ENCODE data around the gene CCNF. TPM values are rescaled to one million over a fixed set of nuclear protein-coding genes. Genes with fewer than 3 reads are reported as not detected.

The CCNF gene
- total RNA-seq, 1 experiment from 2014 or later: 60.8 TPM

- no peaks in the 10 kb centered on the region for H3K79me2 ChIP-seq (ENCODE audit: insufficient read depth, low read length)
- no peak overlapping the region for H3K9ac ChIP-seq (ENCODE audit: low read length)
- no peaks in the 10 kb centered on the region for H3K36me3 ChIP-seq (ENCODE audit: control insufficient read depth in 1 of 2, insufficient read depth in 2 of 2, low read length in 2 of 2)
- peaks cover 0 to 3% of the 10 kb centered on the region in 2 experiments; a peak in 1 of 4 replicates for H3K9me3 ChIP-seq (ENCODE audit: control insufficient read depth in 1 of 2, insufficient read depth in 1 of 2, low read depth in 1 of 2, low read length in 2 of 2)
- no TSS peak for BruUV-seq (replicated peaks)
- TF ChIP-seq RAD21 (IDR thresholded peaks at IDR 0.05; ENCODE audit: low read depth): peak; percentile 10; the same call in 1 of the 2 replicates
- TF ChIP-seq CTCF (IDR thresholded peaks at IDR 0.05 in 2 of 3, conservative IDR thresholded peaks at IDR 0.05 in 1 of 3; ENCODE audit: borderline replicate concordance in 1 of 3, insufficient read depth in 1 of 3, low read depth in 2 of 3, low read length in 2 of 3): peak in 2 of 3 experiments; percentile 41 to 43; a peak in 4 of 6 replicates
- TF ChIP-seq REST (IDR thresholded peaks at IDR 0.05; ENCODE audit: low read depth): no peak
- DNase-seq (ENCODE audit: low read depth, low spot score) (peak; percentile 3), ATAC-seq (peak; percentile 69; the same call in 1 of the 2 replicates)
- no peak overlapping the region for H3K4me2 ChIP-seq (ENCODE audit: low read length)
- no peak overlapping the region for H3K27ac ChIP-seq (ENCODE audit: low read depth, low read length)
- no peaks in the 10 kb centered on the region for H4K20me1 ChIP-seq (ENCODE audit: insufficient read depth)
- no peaks in the 10 kb centered on the region for H3K9me2 ChIP-seq (ENCODE audit: insufficient read depth)
- ChIA-PET POLR2A (no interaction called here), RAD21 (ENCODE audit: low non-redundant PET in 1 of 2, low total read pairs in 2 of 2, uncharacterized antibody in 2 of 2, unreplicated experiment in 2 of 2) (no interaction called here), CTCF (no interaction called here)
- intact Hi-C loops (cut with micrococcal nuclease): loop anchor here (5.0 kb wide), 1 partner anchor 35 kb away; no protein-coding TSS in a partner anchor
- H3K4me1 ChIP-seq (ENCODE audit: control insufficient read depth in 1 of 2, insufficient read depth in 2 of 2, low read length in 2 of 2): no peaks in the 10 kb centered on the region
- H2AFZ ChIP-seq (ENCODE audit: low read depth, low read length, poor library complexity, severe bottlenecking): peak overlapping the region; percentile 61
- no peaks in the 10 kb centered on the region for H3K27me3 ChIP-seq (ENCODE audit: insufficient read depth, low read length)
- no peak overlapping the region for H3K4me3 ChIP-seq (replicated peaks in 1 of 2; ENCODE audit: low read depth in 1 of 2, low read length in 2 of 2)
Observed at GRCh38 chr16:2386990-2387389, 42.3 kb upstream of the CCNF start.
